Fibroblast of lung (primary cell): ENCODE measurements around the gene HEG1. TPM values are rescaled to one million over a fixed set of nuclear protein-coding genes. Genes with fewer than 3 reads are reported as not detected.

ENCODE experiments used
- DNase-seq, 2 donors: peaks; one replicate each; pipeline versions ENCODE4 v3.0.0 to v3.0.0-alpha.2; 2010; ENCODE audit warnings: low read depth in 2 of 2
- H2AFZ ChIP-seq: 2 replicates; pipeline ENCODE4 v1.5.1; 2012; ENCODE audit warnings: low read length, control low read depth, inconsistent platforms
- H3K27ac ChIP-seq: 2 replicates; pipeline ENCODE4 v1.5.1; 2011; ENCODE audit warnings: low read length, control low read depth; ENCODE audit not compliant: insufficient read depth
- H3K27me3 ChIP-seq: 2 replicates; pipeline ENCODE4 v1.5.1; 2011; ENCODE audit warnings: mild to moderate bottlenecking, low read length; ENCODE audit not compliant: control insufficient read depth, insufficient read depth
- H3K36me3 ChIP-seq: 2 replicates; pipeline ENCODE4 v1.5.1; 2011; ENCODE audit warnings: low read length; ENCODE audit not compliant: control insufficient read depth, insufficient read depth
- H3K4me1 ChIP-seq: 2 replicates; pipeline ENCODE4 v1.5.1; 2011; ENCODE audit warnings: low read length; ENCODE audit not compliant: control insufficient read depth, insufficient read depth; ENCODE audit errors: extremely low read depth
- H3K4me2 ChIP-seq: 2 replicates; pipeline ENCODE4 v1.5.1; 2011; ENCODE audit warnings: low read length, control low read depth; ENCODE audit not compliant: insufficient read depth; ENCODE audit errors: extremely low read depth
- H3K4me3 ChIP-seq, 4 experiments: fragments of 200-600 bp in 1 of 4; sonication (generic) in 1 of 4; replicated peaks in 1 of 4; 2 replicates each; pipeline ENCODE4 v1.5.1; 2011 to 2016; ENCODE audit warnings: low read length in 4 of 4, low read depth in 3 of 4, mild to moderate bottlenecking in 3 of 4, control low read depth in 2 of 4, inconsistent platforms in 1 of 4, mixed read lengths in 1 of 4; ENCODE audit not compliant: insufficient read depth in 1 of 4; ENCODE audit errors: control extremely low read depth in 1 of 4
- H3K79me2 ChIP-seq: 2 replicates; pipeline ENCODE4 v1.5.1; 2012; ENCODE audit warnings: mild to moderate bottlenecking, low read length, inconsistent platforms; ENCODE audit not compliant: control insufficient read depth, insufficient read depth
- H3K9ac ChIP-seq: 2 replicates; pipeline ENCODE4 v1.5.1; 2011; ENCODE audit warnings: mild to moderate bottlenecking, low read length, control low read depth; ENCODE audit not compliant: insufficient read depth
- H3K9me3 ChIP-seq: 2 replicates; pipeline ENCODE4 v1.5.1; 2012; ENCODE audit warnings: low read depth, low read length; ENCODE audit not compliant: control insufficient read depth, insufficient read depth
- H4K20me1 ChIP-seq: 2 replicates; pipeline ENCODE4 v1.5.1; 2011; ENCODE audit warnings: low read length; ENCODE audit not compliant: control insufficient read depth, insufficient read depth; ENCODE audit errors: extremely low read depth
- EZH2 ChIP-seq: IDR thresholded peaks from 2 replicates; pipeline ENCODE4 v1.5.1; 2012; ENCODE audit warnings: low read length, control low read depth, mild to moderate bottlenecking; ENCODE audit errors: missing control alignments
- polyA plus RNA-seq, 2 donors: library from polyadenylated mRNA; depleted of rRNA in 1 of 2; stranded (reverse) in 1 of 2; unstranded in 1 of 2; fragments of >200 nt; gene quantifications; 2 replicates each; pipeline ENCODE4 v1.2.1, GENCODE V29; 2011 to 2012; ENCODE audit warnings: missing spikeins in 1 of 2
- total RNA-seq: library from RNA; depleted of rRNA; stranded (reverse); fragments of >200 nt; gene quantifications from 2 replicates; pipeline ENCODE4 v1.2.1, GENCODE V29; 2014
- TF ChIP-seq, protein P1 (sequence below), 2 donors: IDR thresholded peaks in 1 of 2; conservative IDR thresholded peaks in 1 of 2; 1 replicate in 1 of 2; 2 replicates in 1 of 2; pipeline ENCODE4 v1.5.1; 2011 to 2012; ENCODE audit warnings: low read length in 2 of 2, control low read depth in 1 of 2, inconsistent platforms in 1 of 2, low read depth in 1 of 2, mild to moderate bottlenecking in 1 of 2

The HEG1 gene
- total and polyA plus RNA-seq, 2 donors (not counting 1 experiment from before 2014, with no cell fraction given): 137 to 305 TPM

- H3K9me3 ChIP-seq: no peaks in the 10 kb centered on the region
- H3K4me2 ChIP-seq: peak overlapping the region; percentile 76
- H3K4me1 ChIP-seq: peaks cover 21% of the 10 kb centered on the region
- no peaks in the 10 kb centered on the region for H4K20me1 ChIP-seq
- peak; percentile 90 to 99 for DNase-seq
- no peak overlapping the region for H3K9ac ChIP-seq
- H3K4me3 ChIP-seq: no peak overlapping the region
- H3K79me2 ChIP-seq: no peaks in the 10 kb centered on the region
- H2AFZ ChIP-seq: no peak overlapping the region
- no peaks in the 10 kb centered on the region for H3K27me3 ChIP-seq
- peak overlapping the region; percentile 87 for H3K27ac ChIP-seq
- TF ChIP-seq, protein P1, sequence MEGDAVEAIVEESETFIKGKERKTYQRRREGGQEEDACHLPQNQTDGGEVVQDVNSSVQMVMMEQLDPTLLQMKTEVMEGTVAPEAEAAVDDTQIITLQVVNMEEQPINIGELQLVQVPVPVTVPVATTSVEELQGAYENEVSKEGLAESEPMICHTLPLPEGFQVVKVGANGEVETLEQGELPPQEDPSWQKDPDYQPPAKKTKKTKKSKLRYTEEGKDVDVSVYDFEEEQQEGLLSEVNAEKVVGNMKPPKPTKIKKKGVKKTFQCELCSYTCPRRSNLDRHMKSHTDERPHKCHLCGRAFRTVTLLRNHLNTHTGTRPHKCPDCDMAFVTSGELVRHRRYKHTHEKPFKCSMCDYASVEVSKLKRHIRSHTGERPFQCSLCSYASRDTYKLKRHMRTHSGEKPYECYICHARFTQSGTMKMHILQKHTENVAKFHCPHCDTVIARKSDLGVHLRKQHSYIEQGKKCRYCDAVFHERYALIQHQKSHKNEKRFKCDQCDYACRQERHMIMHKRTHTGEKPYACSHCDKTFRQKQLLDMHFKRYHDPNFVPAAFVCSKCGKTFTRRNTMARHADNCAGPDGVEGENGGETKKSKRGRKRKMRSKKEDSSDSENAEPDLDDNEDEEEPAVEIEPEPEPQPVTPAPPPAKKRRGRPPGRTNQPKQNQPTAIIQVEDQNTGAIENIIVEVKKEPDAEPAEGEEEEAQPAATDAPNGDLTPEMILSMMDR (conservative IDR thresholded peaks at IDR 0.05 in 1 of 2, IDR thresholded peaks at IDR 0.05 in 1 of 2; ENCODE audit: low read depth in 1 of 2, low read length in 2 of 2): no peak
- TF ChIP-seq EZH2: no peak
- H3K36me3 ChIP-seq: no peaks in the 10 kb centered on the region
Observed at GRCh38 chr3:125062904-125063618, 7.3 kb upstream of the HEG1 start.

GRCh38 chr3:125061646-125062045, 5.8 kb upstream of the HEG1 start:
- H3K36me3 ChIP-seq: no peaks in the 10 kb centered on the region
- TF ChIP-seq, protein P1 (conservative IDR thresholded peaks at IDR 0.05 in 1 of 2, IDR thresholded peaks at IDR 0.05 in 1 of 2; ENCODE audit: low read depth in 1 of 2, low read length in 2 of 2): no peak
- no peak for TF ChIP-seq EZH2
- H4K20me1 ChIP-seq: no peaks in the 10 kb centered on the region
- no peak for DNase-seq
- peaks cover 29% of the 10 kb centered on the region for H3K4me1 ChIP-seq
- no peak overlapping the region for H2AFZ ChIP-seq
- no peaks in the 10 kb centered on the region for H3K9me3 ChIP-seq
- H3K4me3 ChIP-seq: peak overlapping the region in 2 of 4 experiments; percentile 11 to 49
- no peaks in the 10 kb centered on the region for H3K27me3 ChIP-seq
- peak overlapping the region; percentile 74 for H3K27ac ChIP-seq
- peak overlapping the region; percentile 43 for H3K9ac ChIP-seq
- H3K79me2 ChIP-seq: no peaks in the 10 kb centered on the region
- peak overlapping the region; percentile 60 for H3K4me2 ChIP-seq

DNA sequence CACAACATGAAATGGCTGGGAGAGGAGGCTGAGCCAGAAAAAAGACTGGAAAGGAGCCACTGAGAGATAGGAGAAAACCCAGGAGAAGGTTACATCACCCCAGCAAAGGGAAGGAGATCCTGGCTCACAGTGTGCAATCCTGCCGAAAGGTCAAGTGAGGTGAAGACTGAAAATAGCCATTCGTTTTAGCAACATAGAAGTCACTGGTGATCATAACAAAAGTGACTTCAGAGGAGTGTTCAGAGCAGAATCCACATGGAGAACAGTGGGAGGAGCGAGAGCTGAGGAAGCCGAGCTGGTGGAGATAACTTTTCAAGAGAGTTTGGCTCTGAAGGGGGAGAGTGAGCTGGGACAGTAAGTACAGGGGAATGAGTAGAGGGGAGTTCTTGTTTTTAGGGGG, 5.4 kb upstream of the HEG1 start:
- H4K20me1 ChIP-seq: no peaks in the 10 kb centered on the region
- H3K4me3 ChIP-seq: peak overlapping the region in 1 of 4 experiments; percentile 49
- peak overlapping the region; percentile 43 for H3K9ac ChIP-seq
- peak overlapping the region; percentile 74 for H3K27ac ChIP-seq
- no peaks in the 10 kb centered on the region for H3K27me3 ChIP-seq
- H2AFZ ChIP-seq: no peak overlapping the region
- no peaks in the 10 kb centered on the region for H3K36me3 ChIP-seq
- H3K4me1 ChIP-seq: peaks cover 31% of the 10 kb centered on the region
- peak; percentile 43 to 91 for DNase-seq
- H3K9me3 ChIP-seq: no peaks in the 10 kb centered on the region
- no peaks in the 10 kb centered on the region for H3K79me2 ChIP-seq
- no peak for TF ChIP-seq EZH2
- TF ChIP-seq, protein P1 (conservative IDR thresholded peaks at IDR 0.05 in 1 of 2, IDR thresholded peaks at IDR 0.05 in 1 of 2; ENCODE audit: low read depth in 1 of 2, low read length in 2 of 2): no peak
- peak overlapping the region; percentile 60 for H3K4me2 ChIP-seq
